Esophagus squamous epithelium (tissue), 5 donors: Measurements from ENCODE around the gene SLITRK1. TPM values are rescaled to one million over a fixed set of nuclear protein-coding genes. Genes with fewer than 3 reads are reported as not detected.

Source experiments
- DNase-seq: peaks from one replicate; lab custom pipeline; 2025; lab: John Stamatoyannopoulos, UW
- H3K27ac ChIP-seq, 4 donors: fragments of 200-600 bp; sonication (generic); one replicate each; pipeline ENCODE4 v1.5.1; 2016 to 2019; ENCODE audit warnings: mild to moderate bottlenecking in 1 of 4
- H3K27me3 ChIP-seq, 4 donors: fragments of 200-600 bp; sonication (generic); 1 replicate in 3 of 4; 2 replicates in 1 of 4; pipeline versions ENCODE4 v1.5.1 to v1.6.0; 2017 to 2021; ENCODE audit warnings: antibody characterized with exemption in 1 of 4
- H3K36me3 ChIP-seq, 3 donors: fragments of 200-600 bp; sonication (generic); one replicate each; pipeline ENCODE4 v1.5.1; 2016 to 2019
- H3K4me1 ChIP-seq, 3 donors: fragments of 200-600 bp; sonication (generic); one replicate each; pipeline ENCODE4 v1.5.1; 2017 to 2019
- H3K4me3 ChIP-seq, 4 donors: fragments of 200-600 bp; sonication (generic); 1 replicate in 3 of 4; 2 replicates in 1 of 4; pipeline ENCODE4 v1.5.1; 2016 to 2019; ENCODE audit warnings: mild to moderate bottlenecking in 2 of 4, moderate library complexity in 1 of 4
- H3K9me3 ChIP-seq, 3 donors: fragments of 200-600 bp; sonication (generic); one replicate each; pipeline ENCODE4 v1.5.1; 2016 to 2019
- CTCF ChIP-seq, 6 experiments: fragments of 450-650 bp in 4 of 6; fragments of 200-600 bp in 2 of 6; sonication (generic) in 2 of 6; IDR thresholded peaks; one replicate each; pipeline ENCODE4 v1.5.1; 2016 to 2019; ENCODE audit warnings: antibody characterized with exemption in 6 of 6, mild to moderate bottlenecking in 4 of 6, moderate library complexity in 4 of 6
- POLR2A ChIP-seq, 4 donors: fragments of 450-650 bp; IDR thresholded peaks; one replicate each; pipeline ENCODE4 v1.6.1; 2017; ENCODE audit warnings: antibody characterized with exemption in 4 of 4, mild to moderate bottlenecking in 4 of 4, moderate library complexity in 3 of 4
- WGBS, 2 donors: methylation state at CpG; one replicate each; pipeline ENCODE4 v1.1.5; 2018; 5-methylcytosine and 5-hydroxymethylcytosine counted together
- intact Hi-C: fragments of 100-400 bp; cut with DNase I; formaldehyde crosslinking; loops from one replicate; pipeline ENCODE4 v1.15.0; 2022
- total RNA-seq, 4 donors: library from RNA; depleted of rRNA; stranded (reverse); fragments of >200 nt; gene quantifications; one replicate each; pipeline ENCODE4 v1.1.0, GENCODE V29; 2016
- donor health status: DM: yes; HTN: yes; CAD: no.

SLITRK1 gene
- total RNA-seq, 4 donors from 2014 or later = not detected

DNA sequence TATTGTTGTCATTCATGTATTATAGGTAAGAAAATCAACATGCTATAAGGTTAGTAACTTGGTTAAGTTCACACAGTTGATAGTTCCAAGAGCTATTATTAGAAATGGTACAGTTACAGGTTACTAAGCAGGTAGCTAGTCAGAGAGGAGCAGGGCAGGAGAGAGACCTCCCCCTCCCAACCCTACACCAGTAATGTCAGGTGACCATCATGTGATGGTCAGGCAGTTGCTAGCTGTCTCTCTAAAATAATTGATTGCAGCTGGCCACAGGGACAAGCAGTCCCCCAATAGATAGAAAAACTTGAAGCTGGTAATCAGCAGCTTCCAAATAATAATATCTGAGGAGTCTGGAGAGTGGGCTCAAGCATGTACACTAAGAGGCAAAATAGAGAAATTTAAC, 14.6 kb downstream of the SLITRK1 start:
- H3K27ac ChIP-seq = no peak overlapping the region
- H3K4me3 ChIP-seq = no peak overlapping the region
- no peaks in the 10 kb centered on the region for H3K27me3 ChIP-seq
- H3K36me3 ChIP-seq = no peaks in the 10 kb centered on the region
- no peak for DNase-seq
- H3K4me1 ChIP-seq = no peaks in the 10 kb centered on the region
- no peak for TF ChIP-seq POLR2A (IDR thresholded peaks at IDR 0.05)
- TF ChIP-seq CTCF (IDR thresholded peaks at IDR 0.05) = no peak
- intact Hi-C loops = no loop called here
- no peaks in the 10 kb centered on the region for H3K9me3 ChIP-seq

GRCh38 chr13:83865161-83866137, 16.8 kb downstream of the SLITRK1 start:
- no peak for TF ChIP-seq CTCF (IDR thresholded peaks at IDR 0.05)
- TF ChIP-seq POLR2A (IDR thresholded peaks at IDR 0.05) = no peak
- DNase-seq = no peak
- no peak overlapping the region for H3K27ac ChIP-seq
- intact Hi-C loops = no loop called here
- H3K36me3 ChIP-seq = no peaks in the 10 kb centered on the region
- H3K27me3 ChIP-seq = no peaks in the 10 kb centered on the region
- WGBS, 2 donors = 73 to 77% methylated on average over 5 of the region's 5 CpGs
- no peaks in the 10 kb centered on the region for H3K4me1 ChIP-seq
- H3K4me3 ChIP-seq = no peak overlapping the region
- no peaks in the 10 kb centered on the region for H3K9me3 ChIP-seq

- DNase-seq = no peak
- Histone ChIP-seq H3K9me3 (no peaks in the 10 kb centered on the region), H3K4me1 (no peaks in the 10 kb centered on the region), H3K27me3 (no peaks in the 10 kb centered on the region), H3K36me3 (no peaks in the 10 kb centered on the region), H3K4me3 (no peak overlapping the region), H3K27ac (no peak overlapping the region)
- TF ChIP-seq CTCF (IDR thresholded peaks at IDR 0.05) (no peak), POLR2A (IDR thresholded peaks at IDR 0.05) (no peak)
- intact Hi-C loops = no loop called here
- 34 to 41% methylated on average over 3 of the region's 3 CpGs for WGBS, 2 donors
These were observed 28.5 kb downstream of the SLITRK1 start for GRCh38 chr13:83853771-83854170.

- Histone ChIP-seq H3K4me1 (no peaks in the 10 kb centered on the region), H3K36me3 (no peaks in the 10 kb centered on the region), H3K4me3 (no peak overlapping the region), H3K9me3 (no peaks in the 10 kb centered on the region), H3K27me3 (no peaks in the 10 kb centered on the region), H3K27ac (no peak overlapping the region)
- 80 to 82% methylated on average over 2 of the region's 2 CpGs for WGBS, 2 donors
- TF ChIP-seq POLR2A (IDR thresholded peaks at IDR 0.05) (no peak), CTCF (IDR thresholded peaks at IDR 0.05) (no peak)
- no peak for DNase-seq
- intact Hi-C loops = no loop called here
These were observed 37.2 kb downstream of the SLITRK1 start for GRCh38 chr13:83845106-83845505.

GRCh38 chr13:83839146-83839545, 43.1 kb downstream of the SLITRK1 start:
- H3K9me3 ChIP-seq = no peaks in the 10 kb centered on the region
- WGBS, 2 donors = 43 to 61% methylated on average over 3 of the region's 3 CpGs
- no peak overlapping the region for H3K27ac ChIP-seq
- no peak overlapping the region for H3K4me3 ChIP-seq
- H3K4me1 ChIP-seq = no peaks in the 10 kb centered on the region
- no peaks in the 10 kb centered on the region for H3K27me3 ChIP-seq
- H3K36me3 ChIP-seq = no peaks in the 10 kb centered on the region
- no peak for DNase-seq
- TF ChIP-seq CTCF (IDR thresholded peaks at IDR 0.05) (no peak), POLR2A (IDR thresholded peaks at IDR 0.05) (no peak)
- intact Hi-C loops = no loop called here
